Measurements from ENCODE around the gene RPN1. TPM values are rescaled to one million over a fixed set of nuclear protein-coding genes. Genes with fewer than 3 reads are reported as not detected.

RPN1 gene
- total and polyA plus RNA-seq, 2 of the 13 experiments (the other 11 are each of a cell fraction or from before 2014, with no cell fraction given), result 290 to 342 TPM

GRCh38 chr3:128680603-128681368, 30.2 kb upstream of the RPN1 start (continued):
- TF ChIP-seq ARID5B (CRISPR knock-in tag; IDR thresholded peaks at IDR 0.05), result peak; percentile 66
- TF ChIP-seq SAP130 (CRISPR knock-in tag; IDR thresholded peaks at IDR 0.05; ENCODE audit: low read depth), result peak; percentile 94
- TF ChIP-seq TIGD3 (CRISPR knock-in tag; IDR thresholded peaks at IDR 0.05; ENCODE audit: borderline replicate concordance), result no peak; the same call in 1 of the 2 replicates
- TF ChIP-seq ZNF776 (CRISPR knock-in tag; IDR thresholded peaks at IDR 0.05), result no peak; the same call in 1 of the 2 replicates
- TF ChIP-seq CREBL2 (CRISPR knock-in tag; IDR thresholded peaks at IDR 0.05; ENCODE audit: borderline replicate concordance), result peak; percentile 97; the same call in 1 of the 2 replicates
- no peak for TF ChIP-seq ZBED4 (CRISPR knock-in tag; IDR thresholded peaks at IDR 0.05; ENCODE audit: borderline replicate concordance)
- no peak for TF ChIP-seq PAF1 (CRISPR knock-in tag; IDR thresholded peaks at IDR 0.05)
- TF ChIP-seq ZNF567 (CRISPR knock-in tag; IDR thresholded peaks at IDR 0.05; ENCODE audit: borderline replicate concordance), result no peak; the same call in 1 of the 2 replicates
- TF ChIP-seq ZBTB7A (CRISPR knock-in tag; IDR thresholded peaks at IDR 0.05), result peak; percentile 25; the same call in 1 of the 2 replicates
- peak; percentile 55 for TF ChIP-seq ZNF629 (CRISPR knock-in tag; conservative IDR thresholded peaks at IDR 0.05)
- TF ChIP-seq DRAP1 (CRISPR knock-in tag; IDR thresholded peaks at IDR 0.05), result peak; percentile 72
- TF ChIP-seq ZNF7 (CRISPR knock-in tag; IDR thresholded peaks at IDR 0.05), result no peak
- TF ChIP-seq ATF7 (IDR thresholded peaks at IDR 0.05), result no peak; the same call in 1 of the 2 replicates
- no peak for TF ChIP-seq ATF7 (CRISPR knock-in tag; IDR thresholded peaks at IDR 0.05)
- TF ChIP-seq TARDBP (CRISPR knock-in tag; IDR thresholded peaks at IDR 0.05), result peak; percentile 87
- peak; percentile 84; the same call in 1 of the 2 replicates for TF ChIP-seq ZNF768 (CRISPR knock-in tag; IDR thresholded peaks at IDR 0.05)
- peak; percentile 99 for TF ChIP-seq YEATS4 (CRISPR knock-in tag; IDR thresholded peaks at IDR 0.05; ENCODE audit: borderline replicate concordance)
- TF ChIP-seq KLF13 (CRISPR knock-in tag; IDR thresholded peaks at IDR 0.05), result 0 out of 2 replicates have a peak, but pooled peaks have one; percentile 59
- peak; percentile 68; the same call in 1 of the 2 replicates for TF ChIP-seq ZNF451 (CRISPR knock-in tag; IDR thresholded peaks at IDR 0.05)
- peak; percentile 89 for TF ChIP-seq ZNF331 (CRISPR knock-in tag; IDR thresholded peaks at IDR 0.05)

All from HepG2 (cell line).